ENCODE results near the gene CPD. TPM values are rescaled to one million over a fixed set of nuclear protein-coding genes. Genes with fewer than 3 reads are reported as not detected.
A peak's percentile ranks its signal among the peaks of the same experiment; 100 is the strongest.

Gene CPD
- total RNA-seq, 1 donor from 2014 or later = 51.2 TPM

DNA sequence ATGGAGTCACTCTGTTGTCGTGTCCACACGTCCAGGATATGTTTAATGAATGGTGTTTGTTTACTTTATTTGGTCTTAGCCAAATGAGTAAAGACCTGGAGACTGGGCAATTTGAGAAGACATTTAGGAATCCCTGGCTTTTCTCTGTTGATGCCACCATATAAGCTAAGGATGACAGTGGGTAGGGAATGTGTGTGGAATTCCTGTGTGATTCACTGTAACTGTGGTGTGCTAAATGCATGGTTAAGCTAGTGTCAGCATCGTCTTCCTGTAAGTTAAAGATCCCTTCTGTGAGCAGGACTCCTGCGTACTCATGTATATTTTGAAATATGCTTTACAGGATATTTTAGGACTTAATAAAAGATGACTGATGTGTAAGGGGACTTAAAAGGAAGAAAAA, 124.8 kb downstream of the CPD start:
- no peaks in the 10 kb centered on the region for H3K27me3 ChIP-seq (ENCODE audit: insufficient read depth, low read length)
- H3K27ac ChIP-seq (ENCODE audit: low read depth, low read length) = no peak overlapping the region
- H3K36me3 ChIP-seq (ENCODE audit: insufficient read depth, low read length) = peaks cover 42% of the 10 kb centered on the region
- H3K4me2 ChIP-seq (ENCODE audit: low read length) = no peak overlapping the region
- Mint-ChIP-seq H3K27ac (ENCODE audit: unreplicated experiment) (peak overlapping the region; percentile 75), H3K36me3 (ENCODE audit: low read depth, unreplicated experiment) (peaks cover 21% of the 10 kb centered on the region), H3K4me1 (ENCODE audit: low read depth, unreplicated experiment) (peaks cover 4% of the 10 kb centered on the region), H3K4me3 (ENCODE audit: unreplicated experiment) (no peak overlapping the region), H3K9me3 (ENCODE audit: unreplicated experiment) (peaks cover 2% of the 10 kb centered on the region), H3K27me3 (ENCODE audit: low read depth, unreplicated experiment) (no peaks in the 10 kb centered on the region)
- DNase-seq (ENCODE audit: low read depth) = no peak
- H4K20me1 ChIP-seq (ENCODE audit: insufficient read depth, low read length) = peaks cover 16% of the 10 kb centered on the region
- FAIRE-seq = no peak
- no peak overlapping the region for H3K9ac ChIP-seq (ENCODE audit: low read length)
- TF ChIP-seq EZH2 (IDR thresholded peaks at IDR 0.05; ENCODE audit: insufficient read depth, low read length) = no peak
- TF ChIP-seq, protein P1, sequence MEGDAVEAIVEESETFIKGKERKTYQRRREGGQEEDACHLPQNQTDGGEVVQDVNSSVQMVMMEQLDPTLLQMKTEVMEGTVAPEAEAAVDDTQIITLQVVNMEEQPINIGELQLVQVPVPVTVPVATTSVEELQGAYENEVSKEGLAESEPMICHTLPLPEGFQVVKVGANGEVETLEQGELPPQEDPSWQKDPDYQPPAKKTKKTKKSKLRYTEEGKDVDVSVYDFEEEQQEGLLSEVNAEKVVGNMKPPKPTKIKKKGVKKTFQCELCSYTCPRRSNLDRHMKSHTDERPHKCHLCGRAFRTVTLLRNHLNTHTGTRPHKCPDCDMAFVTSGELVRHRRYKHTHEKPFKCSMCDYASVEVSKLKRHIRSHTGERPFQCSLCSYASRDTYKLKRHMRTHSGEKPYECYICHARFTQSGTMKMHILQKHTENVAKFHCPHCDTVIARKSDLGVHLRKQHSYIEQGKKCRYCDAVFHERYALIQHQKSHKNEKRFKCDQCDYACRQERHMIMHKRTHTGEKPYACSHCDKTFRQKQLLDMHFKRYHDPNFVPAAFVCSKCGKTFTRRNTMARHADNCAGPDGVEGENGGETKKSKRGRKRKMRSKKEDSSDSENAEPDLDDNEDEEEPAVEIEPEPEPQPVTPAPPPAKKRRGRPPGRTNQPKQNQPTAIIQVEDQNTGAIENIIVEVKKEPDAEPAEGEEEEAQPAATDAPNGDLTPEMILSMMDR (IDR thresholded peaks at IDR 0.05; ENCODE audit: insufficient read depth, low read depth, low read length) = no peak
- H3K79me2 ChIP-seq (ENCODE audit: insufficient read depth, low read length) = peaks cover 6% of the 10 kb centered on the region
- no peak overlapping the region for H3K4me3 ChIP-seq (ENCODE audit: insufficient read depth, low read depth, low read length)
- no peaks in the 10 kb centered on the region for H3K4me1 ChIP-seq (ENCODE audit: insufficient read depth, low read length)
- no peaks in the 10 kb centered on the region for H3K9me3 ChIP-seq (ENCODE audit: insufficient read depth, low read depth, low read length)
- no peak overlapping the region for H2AFZ ChIP-seq (ENCODE audit: low read depth, low read length)

DNA sequence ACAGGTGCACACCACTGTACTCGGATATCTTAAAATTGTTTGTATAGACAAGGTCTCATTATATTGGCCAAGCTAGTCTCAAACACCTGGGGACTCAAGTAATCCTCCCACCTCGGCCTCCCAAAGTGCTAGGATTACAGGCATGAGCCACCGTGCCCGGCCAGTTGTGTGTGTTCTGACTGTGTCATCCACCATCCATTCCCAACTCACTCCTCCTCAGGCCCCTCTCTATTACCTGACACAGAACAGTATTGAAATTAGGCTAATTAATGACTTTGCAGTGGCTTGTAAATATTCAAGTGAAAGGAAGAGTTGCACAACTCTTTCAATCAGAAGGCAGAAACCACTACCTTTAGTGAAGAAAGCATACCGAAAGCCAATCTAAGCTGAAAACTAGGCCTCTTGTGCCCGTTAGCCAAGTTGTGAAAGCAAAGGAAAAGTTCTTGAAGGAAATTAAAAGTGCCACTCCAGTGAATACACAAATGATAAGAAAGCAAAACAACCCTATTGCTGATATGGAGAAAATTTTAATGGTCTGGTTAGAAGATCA, 127.2 kb downstream of the CPD start:
- Histone ChIP-seq H3K27me3 (ENCODE audit: insufficient read depth, low read length) (no peaks in the 10 kb centered on the region), H4K20me1 (ENCODE audit: insufficient read depth, low read length) (peaks cover 7% of the 10 kb centered on the region), H3K9ac (ENCODE audit: low read length) (no peak overlapping the region), H3K79me2 (ENCODE audit: insufficient read depth, low read length) (peaks cover 3% of the 10 kb centered on the region), H3K36me3 (ENCODE audit: insufficient read depth, low read length) (peaks cover 35% of the 10 kb centered on the region), H3K4me1 (ENCODE audit: insufficient read depth, low read length) (no peaks in the 10 kb centered on the region), H3K4me3 (ENCODE audit: insufficient read depth, low read depth, low read length) (no peak overlapping the region), H2AFZ (ENCODE audit: low read depth, low read length) (no peak overlapping the region), H3K27ac (ENCODE audit: low read depth, low read length) (no peak overlapping the region), H3K4me2 (ENCODE audit: low read length) (no peak overlapping the region), H3K9me3 (ENCODE audit: insufficient read depth, low read depth, low read length) (no peaks in the 10 kb centered on the region)
- no peak overlapping the region for H3K4me3 Mint-ChIP-seq (ENCODE audit: unreplicated experiment)
- H3K27ac Mint-ChIP-seq (ENCODE audit: unreplicated experiment) = no peak overlapping the region
- peaks cover 21% of the 10 kb centered on the region for H3K36me3 Mint-ChIP-seq (ENCODE audit: low read depth, unreplicated experiment)
- TF ChIP-seq EZH2 (IDR thresholded peaks at IDR 0.05; ENCODE audit: insufficient read depth, low read length) = no peak
- TF ChIP-seq, protein P1 (IDR thresholded peaks at IDR 0.05; ENCODE audit: insufficient read depth, low read depth, low read length) = no peak
- FAIRE-seq (no peak), DNase-seq (ENCODE audit: low read depth) (no peak)
- peaks cover 4% of the 10 kb centered on the region for H3K4me1 Mint-ChIP-seq (ENCODE audit: low read depth, unreplicated experiment)
- H3K9me3 Mint-ChIP-seq (ENCODE audit: unreplicated experiment) = peaks cover 2% of the 10 kb centered on the region
- no peaks in the 10 kb centered on the region for H3K27me3 Mint-ChIP-seq (ENCODE audit: low read depth, unreplicated experiment)

DNA sequence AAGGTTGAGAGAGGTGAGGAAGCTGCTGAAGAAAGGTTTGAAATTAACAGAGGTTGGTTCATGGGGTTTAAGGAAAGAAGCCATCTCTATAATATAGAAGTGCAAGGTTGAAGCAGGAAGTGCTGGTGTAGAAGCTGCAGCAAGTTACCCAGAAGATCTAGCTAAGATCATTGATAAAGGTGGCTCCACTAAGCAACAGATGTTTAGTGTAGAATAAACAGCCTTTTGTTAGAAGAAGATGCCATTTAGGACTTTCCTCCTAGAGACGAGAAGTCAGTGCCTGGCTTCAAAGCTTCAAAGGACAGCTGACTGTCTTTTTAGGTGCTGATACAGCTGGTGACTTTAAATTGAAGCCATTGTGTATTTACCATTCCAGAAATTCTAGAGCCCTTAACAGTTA, 127.8 kb downstream of the CPD start:
- H3K9me3 ChIP-seq (ENCODE audit: insufficient read depth, low read depth, low read length) = no peaks in the 10 kb centered on the region
- no peak overlapping the region for H2AFZ ChIP-seq (ENCODE audit: low read depth, low read length)
- H3K36me3 ChIP-seq (ENCODE audit: insufficient read depth, low read length) = peaks cover 31% of the 10 kb centered on the region
- H3K79me2 ChIP-seq (ENCODE audit: insufficient read depth, low read length) = peaks cover 3% of the 10 kb centered on the region
- no peaks in the 10 kb centered on the region for H3K27me3 ChIP-seq (ENCODE audit: insufficient read depth, low read length)
- H4K20me1 ChIP-seq (ENCODE audit: insufficient read depth, low read length) = peaks cover 7% of the 10 kb centered on the region
- Mint-ChIP-seq H3K9me3 (ENCODE audit: unreplicated experiment) (peaks cover 2% of the 10 kb centered on the region), H3K36me3 (ENCODE audit: low read depth, unreplicated experiment) (peaks cover 17% of the 10 kb centered on the region), H3K27ac (ENCODE audit: unreplicated experiment) (no peak overlapping the region), H3K4me1 (ENCODE audit: low read depth, unreplicated experiment) (peaks cover 4% of the 10 kb centered on the region), H3K4me3 (ENCODE audit: unreplicated experiment) (no peak overlapping the region), H3K27me3 (ENCODE audit: low read depth, unreplicated experiment) (no peaks in the 10 kb centered on the region)
- no peak overlapping the region for H3K27ac ChIP-seq (ENCODE audit: low read depth, low read length)
- TF ChIP-seq, protein P1 (IDR thresholded peaks at IDR 0.05; ENCODE audit: insufficient read depth, low read depth, low read length) = no peak
- no peak for TF ChIP-seq EZH2 (IDR thresholded peaks at IDR 0.05; ENCODE audit: insufficient read depth, low read length)
- H3K4me1 ChIP-seq (ENCODE audit: insufficient read depth, low read length) = no peaks in the 10 kb centered on the region
- no peak overlapping the region for H3K4me3 ChIP-seq (ENCODE audit: insufficient read depth, low read depth, low read length)
- no peak overlapping the region for H3K9ac ChIP-seq (ENCODE audit: low read length)
- no peak for FAIRE-seq
- H3K4me2 ChIP-seq (ENCODE audit: low read length) = no peak overlapping the region
- no peak for DNase-seq (ENCODE audit: low read depth)

Data from astrocyte (in vitro differentiated cells and primary cell).